NCI-H82 treated with DMSO at 0.1 percent for 48 hours (cell line): ENCODE results near the gene OR2T4.
A peak's percentile ranks its signal among the peaks of the same experiment; 100 is the strongest.

Experiments used
- DNase-seq: peaks from one replicate; lab custom pipeline; 2025; ENCODE audit not compliant: unreplicated experiment; lab: John Stamatoyannopoulos, UW

Gene OR2T4, protein sequence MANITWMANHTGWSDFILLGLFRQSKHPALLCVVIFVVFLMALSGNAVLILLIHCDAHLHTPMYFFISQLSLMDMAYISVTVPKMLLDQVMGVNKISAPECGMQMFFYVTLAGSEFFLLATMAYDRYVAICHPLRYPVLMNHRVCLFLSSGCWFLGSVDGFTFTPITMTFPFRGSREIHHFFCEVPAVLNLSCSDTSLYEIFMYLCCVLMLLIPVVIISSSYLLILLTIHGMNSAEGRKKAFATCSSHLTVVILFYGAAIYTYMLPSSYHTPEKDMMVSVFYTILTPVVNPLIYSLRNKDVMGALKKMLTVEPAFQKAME

GRCh38 chr1:248361121-248361715 is at the start of gene OR2T4:
Gene OR2T4 (plus strand): TSS chr1:248361665. CDS start chr1:248361665, 0 bp downstream.
- DNase-seq = no peak

- DNase-seq = no peak
Observed at GRCh38 chr1:248316796-248317195, 44.7 kb upstream of the OR2T4 start.

DNA sequence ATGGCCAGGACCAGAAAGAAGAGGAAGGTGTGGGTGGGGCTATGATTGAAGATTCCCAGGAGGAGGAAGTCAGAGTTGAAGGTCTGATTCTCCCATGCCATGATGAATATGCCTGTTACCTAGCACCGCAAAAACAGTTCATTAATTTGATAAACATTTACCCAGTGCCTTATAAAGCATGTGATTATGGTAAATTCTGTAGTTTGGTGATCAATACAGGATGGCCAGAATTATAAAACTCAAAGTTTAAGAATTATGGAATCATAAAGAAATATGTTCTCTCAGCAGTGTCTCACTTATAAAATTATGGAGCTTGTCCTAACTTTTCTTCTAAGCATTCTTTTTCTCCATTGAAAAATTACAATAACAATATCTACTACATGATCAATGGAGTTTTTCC is 37.0 kb upstream of the OR2T4 start, which contains the start of gene OR2M7:
TSS of gene OR2M7 (minus strand) at position 101 of the 400 bp plus-strand sequence. CDS start at position 101, 0 bp downstream.
- no peak for DNase-seq

GRCh38 chr1:248343451-248343850 is 18.0 kb upstream of the OR2T4 start:
- DNase-seq = no peak

GRCh38 chr1:248348475-248348874 is 13.0 kb upstream of the OR2T4 start, which contains the start of gene OR14C36:
Gene OR14C36 (plus strand): TSS chr1:248348775. CDS start chr1:248348775, 0 bp downstream.
- DNase-seq = no peak

DNA sequence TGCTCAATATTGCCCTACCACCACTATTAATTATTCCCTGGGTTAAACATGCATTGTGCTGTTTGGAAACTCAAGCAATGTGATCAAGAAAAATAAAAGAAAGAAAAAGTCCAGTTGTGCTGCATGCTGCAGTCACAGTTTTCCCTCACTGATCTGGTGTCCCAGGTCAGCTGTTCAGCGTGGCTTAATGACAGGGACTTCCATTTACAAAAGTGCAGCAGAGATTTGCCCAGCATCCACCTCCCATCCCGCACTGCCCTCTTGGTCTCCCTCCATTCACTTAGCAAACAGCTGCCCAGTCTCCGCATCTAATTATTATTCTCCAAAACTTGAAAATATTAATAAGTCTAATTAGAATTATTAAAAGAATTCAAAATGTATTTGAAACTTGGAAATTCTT is 2.0 kb upstream of the OR2T4 start:
- no peak for DNase-seq

- no peak for DNase-seq
Observed at GRCh38 chr1:248366609-248367008, 5.1 kb downstream of the OR2T4 start.

- no peak for DNase-seq
Observed at GRCh38 chr1:248372394-248372793, 10.9 kb downstream of the OR2T4 start.

DNA sequence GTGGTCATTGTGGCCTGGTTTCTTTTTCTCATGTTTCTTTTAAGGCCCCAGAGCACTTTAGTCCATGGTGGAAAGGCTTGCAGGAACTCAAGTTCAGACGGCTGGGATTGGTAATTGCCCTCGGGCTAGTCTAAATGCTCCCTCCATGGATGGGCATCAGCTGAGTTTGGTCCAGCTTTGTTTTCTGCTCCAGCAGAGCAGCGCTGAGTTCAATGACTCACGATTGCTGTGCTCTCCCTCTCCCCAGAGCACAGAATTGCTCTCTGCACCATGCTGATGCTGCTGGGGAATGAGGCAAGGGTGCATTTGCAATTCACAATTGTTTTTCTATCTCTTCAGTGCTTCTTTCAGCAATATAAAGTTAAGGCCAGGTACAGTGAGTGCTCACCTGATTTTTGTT is 12.3 kb downstream of the OR2T4 start:
- no peak for DNase-seq

DNA sequence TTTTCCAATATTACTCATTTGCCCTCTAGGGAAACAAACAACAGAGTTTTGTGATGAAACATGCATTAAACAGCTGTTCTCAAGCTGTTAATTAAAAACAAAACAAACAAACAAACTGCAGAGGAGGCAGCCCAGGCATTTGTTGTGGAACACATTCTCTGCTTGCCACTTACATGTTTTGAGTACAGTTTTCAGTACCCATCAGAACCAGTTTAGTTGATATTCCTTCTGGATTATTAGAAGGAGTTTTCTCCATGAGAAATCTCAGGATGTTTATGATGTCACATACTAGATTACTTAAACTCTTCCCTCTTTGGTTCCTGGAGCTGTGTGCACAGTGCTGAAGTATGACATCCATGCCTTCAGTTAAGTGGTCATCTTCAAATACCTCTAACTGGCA is 14.0 kb downstream of the OR2T4 start, which contains the start of gene OR2T6:
TSS of gene OR2T6 (plus strand) at position 301 of the 400 bp plus-strand sequence. CDS start 11,863 bp downstream, outside the sequence.
- no peak for DNase-seq

DNA sequence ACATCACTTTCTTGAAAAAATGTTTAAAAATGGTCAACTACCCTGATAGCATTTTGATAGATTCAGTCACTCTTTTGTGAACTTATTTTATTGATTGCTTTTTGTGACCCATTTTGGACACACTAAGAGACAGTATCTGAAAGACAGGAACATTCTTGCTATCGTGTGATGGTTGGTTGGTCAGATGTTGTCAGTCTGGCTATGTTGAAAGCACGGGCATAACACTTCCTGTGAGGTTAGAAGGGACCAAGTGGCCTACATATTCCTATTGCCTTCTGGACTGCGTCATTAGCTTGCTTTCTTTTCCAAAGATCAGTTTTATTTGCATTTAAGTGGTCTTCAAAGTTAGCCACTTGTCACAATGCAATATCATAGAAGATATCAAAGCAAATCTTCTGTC is 15.5 kb downstream of the OR2T4 start:
- DNase-seq = no peak

DNA sequence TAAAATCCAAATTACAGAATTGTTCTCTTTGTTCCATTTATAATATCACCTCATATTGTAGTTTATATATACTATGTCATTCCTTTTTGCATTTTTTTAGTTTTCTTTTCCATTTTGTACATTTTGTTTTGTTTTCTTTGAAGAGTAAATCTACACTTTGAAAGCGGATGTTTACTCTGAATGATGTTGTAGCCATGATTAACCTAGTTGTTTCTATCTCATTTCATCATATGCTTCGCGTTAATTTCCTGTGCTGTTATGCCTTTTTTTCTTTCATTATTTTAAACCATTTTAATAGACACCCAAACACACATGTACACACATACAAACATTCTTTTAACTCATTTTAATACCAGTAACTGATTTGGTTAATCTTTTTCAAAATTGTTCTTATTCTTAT is 19.4 kb downstream of the OR2T4 start:
- DNase-seq = no peak

GRCh38 chr1:248388426-248388825 is 27.0 kb downstream of the OR2T4 start:
- no peak for DNase-seq

DNA sequence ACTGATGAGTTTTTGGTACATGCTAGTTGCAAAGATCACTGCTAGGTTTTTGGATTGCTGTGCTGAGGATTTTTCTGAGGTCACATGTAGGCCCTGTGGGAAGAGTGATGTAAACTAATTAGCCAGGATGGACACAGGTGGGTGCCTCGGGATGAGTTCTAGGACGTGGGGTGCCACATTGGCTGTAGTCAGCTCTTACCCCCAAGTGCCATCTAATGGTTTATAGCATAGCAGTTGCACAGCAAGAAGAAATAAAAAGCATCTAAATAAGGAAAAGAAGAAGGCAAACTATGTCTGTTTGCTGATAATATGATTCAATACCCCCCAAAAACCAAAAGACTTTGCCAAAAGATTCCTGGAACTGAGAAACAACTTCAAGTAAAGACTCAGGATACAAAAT is 31.6 kb downstream of the OR2T4 start:
- no peak for DNase-seq

GRCh38 chr1:248402748-248403147 is 41.3 kb downstream of the OR2T4 start, which contains the start of gene OR2T1:
Gene OR2T1 (plus strand): TSS chr1:248403048. CDS start chr1:248406148, 3,100 bp downstream.
- no peak for DNase-seq

GRCh38 chr1:248404024-248404423 is 42.6 kb downstream of the OR2T4 start:
- DNase-seq = peak; percentile 6

GRCh38 chr1:248406721-248407692 is 45.5 kb downstream of the OR2T4 start:
- no peak for DNase-seq
